Large intestine (tissue), 12 donors: ENCODE measurements around the gene PRPF40B. TPM values are rescaled to one million over a fixed set of nuclear protein-coding genes. Genes with fewer than 3 reads are reported as not detected.

Experiments used
- DNase-seq, 2 donors: peaks; one replicate each; pipeline versions ENCODE4 v3.0.0 to v3.0.0-alpha.2; 2013
- H3K27ac ChIP-seq: one replicate; pipeline ENCODE4 v1.5.1; 2013; ENCODE audit warnings: low read length
- H3K27me3 ChIP-seq: 2 replicates; pipeline ENCODE4 v1.6.1; 2013; ENCODE audit warnings: low read length; ENCODE audit not compliant: control insufficient read depth, insufficient read depth
- H3K36me3 ChIP-seq: 2 replicates; pipeline ENCODE4 v1.6.1; 2013; ENCODE audit warnings: low read length; ENCODE audit not compliant: control insufficient read depth, insufficient read depth
- H3K4me1 ChIP-seq: one replicate; pipeline ENCODE4 v1.6.1; 2013; ENCODE audit warnings: low read length; ENCODE audit not compliant: control insufficient read depth, insufficient read depth
- H3K4me3 ChIP-seq: one replicate; pipeline ENCODE4 v1.5.1; 2013; ENCODE audit warnings: low read length
- H3K9me3 ChIP-seq: one replicate; pipeline ENCODE4 v1.6.1; 2013; ENCODE audit warnings: mild to moderate bottlenecking, low read depth, low read length, moderate library complexity; ENCODE audit not compliant: control insufficient read depth
- WGBS: methylation state at CpG from one replicate; pipeline ENCODE4 v1.1.5; 2013; ENCODE audit warnings: low lambda C conversion rate; ENCODE audit not compliant: insufficient coverage; 5-methylcytosine and 5-hydroxymethylcytosine counted together
- long read RNA-seq, 11 donors: transcript quantifications; one replicate each; lab custom pipeline, GENCODE V29; 2026
- polyA plus RNA-seq: library from polyadenylated mRNA; unstranded; fragments of 120-200 nt; gene quantifications from one replicate; pipeline ENCODE4 v1.2.1, GENCODE V29; 2013

Gene PRPF40B
- 19.0 TPM for polyA plus RNA-seq
- long read RNA-seq, donor 1, result 0 reads
- long read RNA-seq, donor 2, result 0 reads
- long read RNA-seq, donor 3, result 0 reads
- long read RNA-seq, donor 4, result 0 reads
- long read RNA-seq, donor 5, partial matches to known transcripts, result 0 of 1 reads
- long read RNA-seq, donor 5, other reads (novel, unspliced or antisense), result 0 of 1 reads
- long read RNA-seq, donor 6, partial matches to known transcripts, result 7 of 7 reads
- long read RNA-seq, donor 6, other reads (novel, unspliced or antisense), result 0 of 7 reads
- long read RNA-seq, donor 7, result 0 reads
- long read RNA-seq, donor 8, result 0 reads
- long read RNA-seq, donor 9, result 0 reads
- long read RNA-seq, donor 10, result 0 reads
- long read RNA-seq, donor 11, result 0 reads

- Histone ChIP-seq H3K27me3 (peaks cover 6% of the 10 kb centered on the region), H3K4me3 (peak within 1 kb of the TSS; percentile 48), H3K36me3 (no peaks in the 10 kb centered on the region), H3K9me3 (no peaks in the 10 kb centered on the region), H3K4me1 (peaks cover 14% of the 10 kb centered on the region), H3K27ac (peak within 1 kb of the TSS; percentile 71)
- WGBS, result no CpG with 5 or more reads among the region's 76 CpGs
- DNase-seq, result peak; percentile 84 to 91
Observed at GRCh38 chr12:49623142-49623904, at the start of gene PRPF40B. Gene PRPF40B (plus strand): TSS chr12:49623561. CDS start chr12:49623591, 30 bp downstream.

GRCh38 chr12:49577589-49578315 lies 45.6 kb upstream of the PRPF40B start:
- no CpG with 5 or more reads among the region's 9 CpGs for WGBS
- Histone ChIP-seq H3K9me3 (no peaks in the 10 kb centered on the region), H3K4me1 (peaks cover 3% of the 10 kb centered on the region), H3K27me3 (no peaks in the 10 kb centered on the region), H3K4me3 (no peak overlapping the region), H3K36me3 (peaks cover 5% of the 10 kb centered on the region), H3K27ac (no peak overlapping the region)
- DNase-seq, result no peak

GRCh38 chr12:49578471-49579112 lies 44.8 kb upstream of the PRPF40B start:
- no peak for DNase-seq
- H3K36me3 ChIP-seq, result peaks cover 5% of the 10 kb centered on the region
- WGBS, result no CpG with 5 or more reads among the region's 13 CpGs
- H3K27ac ChIP-seq, result no peak overlapping the region
- no peaks in the 10 kb centered on the region for H3K27me3 ChIP-seq
- H3K4me3 ChIP-seq, result no peak overlapping the region
- peaks cover 3% of the 10 kb centered on the region for H3K4me1 ChIP-seq
- H3K9me3 ChIP-seq, result no peaks in the 10 kb centered on the region

- Histone ChIP-seq H3K4me3 (no peak overlapping the region), H3K27me3 (no peaks in the 10 kb centered on the region), H3K36me3 (peaks cover 8% of the 10 kb centered on the region), H3K4me1 (peaks cover 3% of the 10 kb centered on the region), H3K9me3 (no peaks in the 10 kb centered on the region), H3K27ac (no peak overlapping the region)
- 17% methylated on average over 1 of the region's 8 CpGs for WGBS
- DNase-seq, result peak; percentile 60 to 61
Observed at GRCh38 chr12:49580572-49581535, 42.5 kb upstream of the PRPF40B start.

- no peak overlapping the region for H3K4me3 ChIP-seq
- peaks cover 8% of the 10 kb centered on the region for H3K36me3 ChIP-seq
- no peaks in the 10 kb centered on the region for H3K9me3 ChIP-seq
- H3K27me3 ChIP-seq, result no peaks in the 10 kb centered on the region
- WGBS, result no CpG with 5 or more reads among the region's 1 CpG
- H3K27ac ChIP-seq, result no peak overlapping the region
- peaks cover 3% of the 10 kb centered on the region for H3K4me1 ChIP-seq
- DNase-seq, result no peak
Observed at GRCh38 chr12:49582201-49582600, 41.2 kb upstream of the PRPF40B start.

- Histone ChIP-seq H3K27ac (no peak overlapping the region), H3K4me3 (no peak overlapping the region), H3K36me3 (peaks cover 11% of the 10 kb centered on the region), H3K4me1 (peaks cover 3% of the 10 kb centered on the region), H3K27me3 (no peaks in the 10 kb centered on the region), H3K9me3 (no peaks in the 10 kb centered on the region)
- no CpG with 5 or more reads among the region's 4 CpGs for WGBS
- peak in 1 of 2 donors; percentile 34 for DNase-seq
Observed at GRCh38 chr12:49582850-49583249, 40.5 kb upstream of the PRPF40B start.

- no peaks in the 10 kb centered on the region for H3K9me3 ChIP-seq
- WGBS, result 83% methylated on average over 2 of the region's 13 CpGs
- H3K4me1 ChIP-seq, result peaks cover 3% of the 10 kb centered on the region
- H3K4me3 ChIP-seq, result no peak overlapping the region
- peaks cover 11% of the 10 kb centered on the region for H3K36me3 ChIP-seq
- H3K27ac ChIP-seq, result no peak overlapping the region
- no peaks in the 10 kb centered on the region for H3K27me3 ChIP-seq
- no peak for DNase-seq
Observed at GRCh38 chr12:49583366-49584094, 39.8 kb upstream of the PRPF40B start.

GRCh38 chr12:49584591-49584990 lies 38.8 kb upstream of the PRPF40B start:
- no peak for DNase-seq
- Histone ChIP-seq H3K4me3 (no peak overlapping the region), H3K36me3 (peaks cover 10% of the 10 kb centered on the region), H3K27ac (no peak overlapping the region), H3K9me3 (no peaks in the 10 kb centered on the region), H3K27me3 (no peaks in the 10 kb centered on the region), H3K4me1 (peaks cover 3% of the 10 kb centered on the region)
- WGBS, result 86% methylated on average over 1 of the region's 7 CpGs
